HepG2 (cell line): ENCODE data around the gene TADA2A. TPM values are rescaled to one million over a fixed set of nuclear protein-coding genes. Genes with fewer than 3 reads are reported as not detected.
"Not testable (repeated sequence)": the region's sequence is repeated elsewhere in the genome, so short reads cannot be mapped to it uniquely, and the experiment has no call there.

Experiments used
- ATAC-seq: fragments of 200-7000 bp; cut with Tn5 transposase; 3 replicates; pipeline ENCODE4 v1.9.1; 2020; ENCODE audit warnings: mild to moderate bottlenecking, moderate library complexity
- BruUV-seq: library from RNA; stranded (reverse); fragments of 400-500 nt; replicated peaks from 2 replicates; lab custom pipeline; 2021; lab: Mats Ljungman, UMichigan
- CTCF ChIA-PET: fragments of 300-600 bp; formaldehyde crosslinking; extraction: SDS; loops from one replicate; lab custom pipeline; 2021; ENCODE audit warnings: low total read pairs, inconsistent platforms, low intra/inter-chr PET ratio; lab: Yijun Ruan, JAX
- POLR2A ChIA-PET: fragments of 350-600 bp; sonication (Branson Sonifier 250); formaldehyde crosslinking; loops from one replicate; lab custom pipeline; 2020; ENCODE audit warnings: antibody characterized with exemption, inconsistent platforms; lab: Yijun Ruan, JAX
- DNase-seq: peaks from one replicate; pipeline ENCODE4 v3.0.0-alpha.2; 2015; ENCODE audit warnings: low spot score
- FAIRE-seq: peaks from 3 replicates; lab custom pipeline; 2011; peaks lifted over from hg19 to GRCh38; lab: Jason Lieb, UNC
- H2AFZ ChIP-seq: one replicate; pipeline ENCODE4 v1.6.1; 2011; ENCODE audit warnings: low read length, inconsistent platforms
- H3K27ac ChIP-seq: fragments of 300-600 bp; 3 replicates; pipeline ENCODE4 v1.8.0; 2011; ENCODE audit warnings: mixed run types, mild to moderate bottlenecking, mixed read lengths, low read length, inconsistent platforms; ENCODE audit not compliant: insufficient read depth; ENCODE audit errors: extremely low read length
- H3K27me3 ChIP-seq, 2 experiments: fragments of 200-600 bp in 1 of 2; 2 replicates in 1 of 2; 3 replicates in 1 of 2; pipeline versions ENCODE4 v1.6.0 to v1.8.0; 2011; ENCODE audit warnings: low read length in 2 of 2, mild to moderate bottlenecking in 2 of 2, moderate library complexity in 2 of 2, inconsistent platforms in 1 of 2; ENCODE audit not compliant: insufficient read depth in 2 of 2, control insufficient read depth in 1 of 2
- H3K36me3 ChIP-seq, 2 experiments: fragments of 200-600 bp in 1 of 2; replicated peaks in 1 of 2; 2 replicates in 1 of 2; 3 replicates in 1 of 2; pipeline versions ENCODE4 v1.5.1 to v1.8.0; 2011; ENCODE audit warnings: low read length in 2 of 2, inconsistent platforms in 1 of 2; ENCODE audit not compliant: insufficient read depth in 2 of 2, control insufficient read depth in 1 of 2
- H3K4me1 ChIP-seq: 2 replicates; pipeline ENCODE4 v1.5.1; 2012; ENCODE audit warnings: low read length, inconsistent platforms; ENCODE audit not compliant: insufficient read depth
- H3K4me2 ChIP-seq: 2 replicates; pipeline ENCODE4 v1.6.0; 2011; ENCODE audit warnings: low read depth, low read length, inconsistent platforms
- H3K4me3 ChIP-seq, 3 experiments: fragments of 200-600 bp in 1 of 3; sonication (generic), shearing (Covaris generic) in 1 of 3; replicated peaks in 1 of 3; 2 replicates each; pipeline ENCODE4 v1.5.1; 2011 to 2016; ENCODE audit warnings: low read length in 3 of 3, inconsistent platforms in 2 of 3, low read depth in 2 of 3, mild to moderate bottlenecking in 2 of 3, control low read depth in 1 of 3, mixed read lengths in 1 of 3; ENCODE audit not compliant: insufficient read depth in 1 of 3
- H3K79me2 ChIP-seq: one replicate; pipeline ENCODE4 v1.6.1; 2011; ENCODE audit warnings: low read length, inconsistent platforms; ENCODE audit not compliant: insufficient read depth
- H3K9ac ChIP-seq: 2 replicates; pipeline ENCODE4 v1.6.0; 2011; ENCODE audit warnings: mild to moderate bottlenecking, low read depth, low read length, inconsistent platforms; ENCODE audit not compliant: insufficient read depth
- H3K9me3 ChIP-seq: 2 replicates; pipeline ENCODE4 v1.5.1; 2012; ENCODE audit warnings: mild to moderate bottlenecking, low read length
- H4K20me1 ChIP-seq: 2 replicates; pipeline ENCODE4 v1.6.0; 2011; ENCODE audit warnings: inconsistent platforms, mild to moderate bottlenecking, low read length, moderate library complexity; ENCODE audit not compliant: insufficient read depth
- MAFF ChIP-seq: IDR thresholded peaks from 2 replicates; pipeline ENCODE4 v1.6.1; 2011; ENCODE audit warnings: low read depth, low read length, improper control_type of control experiment
- MAFK ChIP-seq, 2 experiments: IDR thresholded peaks in 1 of 2; conservative IDR thresholded peaks in 1 of 2; 2 replicates each; pipeline ENCODE4 v1.6.1; 2011; ENCODE audit warnings: improper control_type of control experiment in 2 of 2, low read length in 2 of 2
- STAG1 ChIP-seq: sonication (generic); formaldehyde crosslinking; IDR thresholded peaks from 2 replicates; pipeline ENCODE4 v1.4.0; 2020; ENCODE audit warnings: missing genetic modification reagents
- ZNF34 ChIP-seq: sonication (generic); formaldehyde crosslinking; IDR thresholded peaks from 2 replicates; pipeline ENCODE4 v1.4.0; 2020; ENCODE audit warnings: mild to moderate bottlenecking, missing genetic modification reagents, borderline replicate concordance
- ZNF383 ChIP-seq: sonication (generic); formaldehyde crosslinking; IDR thresholded peaks from 2 replicates; pipeline ENCODE4 v1.4.0; 2020; ENCODE audit warnings: missing genetic modification reagents, mild to moderate bottlenecking, borderline replicate concordance
- WGBS: methylation state at CpG from one replicate; pipeline ENCODE4 v1.1.6; 2017; ENCODE audit warnings: low lambda C conversion rate; 5-methylcytosine and 5-hydroxymethylcytosine counted together
- in situ Hi-C: cut with HindIII; loops from 2 replicates; pipeline ENCODE4 v1.10.0; 2017; ENCODE audit warnings: low pct_unique_long_range_greater_than_20kb; ENCODE audit not compliant: extremely low pct_ligation_motif_present
- intact Hi-C: fragments of 100-400 bp; cut with micrococcal nuclease; formaldehyde crosslinking; loops from one replicate; pipeline ENCODE4 v1.10.0; 2022; ENCODE audit not compliant: unreplicated experiment
- polyA plus RNA-seq, 8 experiments: library from polyadenylated mRNA; depleted of rRNA in 3 of 8; stranded (reverse) in 7 of 8; unstranded in 1 of 8; fragments of >200 nt; fragmentation: Illumina TruSeq in 4 of 8; extraction: Trizol in 4 of 8; gene quantifications; 2 replicates each; pipeline versions ENCODE4 v1.2.1 to v1.2.3, GENCODE V29; 2011 to 2016; ENCODE audit warnings: low read depth in 4 of 8, missing spikeins in 1 of 8, mixed read lengths in 1 of 8; ENCODE audit not compliant: insufficient read depth in 1 of 8
- total RNA-seq, 5 experiments: library from RNA; depleted of rRNA; stranded (reverse); fragments of >200 nt; fragmentation: Illumina TruSeq; extraction: Trizol; gene quantifications; 2 replicates each; pipeline ENCODE4 v1.2.3, GENCODE V29; 2016; ENCODE audit warnings: low read depth in 1 of 5
- TF ChIP-seq, protein P1 (sequence below): sonication (generic); formaldehyde crosslinking; IDR thresholded peaks from 2 replicates; pipeline ENCODE4 v1.8.0; 2022; ENCODE audit warnings: missing genetic modification reagents, mild to moderate bottlenecking, borderline replicate concordance
- TF ChIP-seq, protein P2 (sequence below): sonication (generic); formaldehyde crosslinking; IDR thresholded peaks from 2 replicates; pipeline ENCODE4 v1.5.0; 2020; ENCODE audit warnings: mild to moderate bottlenecking, missing genetic modification reagents, moderate library complexity

The TADA2A gene
- total and polyA plus RNA-seq, 2 of the 13 experiments (the other 11 are each of a cell fraction or from before 2014, with no cell fraction given) = 8.0 to 14.0 TPM

DNA sequence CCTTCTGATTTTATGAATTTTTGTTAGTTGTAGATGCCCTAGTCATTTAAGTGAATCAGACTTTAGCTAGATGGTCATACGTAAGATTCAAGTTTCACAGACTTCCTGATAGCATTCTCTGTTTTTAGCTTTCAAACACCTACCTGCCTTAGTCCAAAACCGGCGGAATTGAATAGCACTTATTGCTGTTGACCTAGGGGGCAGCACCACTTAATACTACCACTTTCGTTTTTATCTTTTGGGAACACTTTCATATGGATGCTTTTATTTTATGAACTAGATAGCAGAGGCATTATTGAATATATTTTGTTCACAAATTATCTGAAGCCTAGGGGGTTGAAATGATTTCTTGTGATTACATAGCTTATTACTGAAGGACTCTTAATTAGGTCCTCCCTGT lies 31.5 kb downstream of the TADA2A start:
- Histone ChIP-seq H2AFZ (no peak overlapping the region), H3K79me2 (no peaks in the 10 kb centered on the region), H3K9me3 (no peaks in the 10 kb centered on the region), H3K4me2 (no peak overlapping the region), H3K4me3 (no peak overlapping the region), H3K36me3 (peaks cover 10 to 49% of the 10 kb centered on the region in 2 experiments), H3K9ac (no peak overlapping the region), H3K27ac (no peak overlapping the region), H3K27me3 (no peaks in the 10 kb centered on the region), H3K4me1 (no peaks in the 10 kb centered on the region), H4K20me1 (no peaks in the 10 kb centered on the region)
- DNase-seq = no peak
- no peak for FAIRE-seq
- in situ Hi-C loops = no loop called here
- POLR2A ChIA-PET = no interaction called here
- ATAC-seq = no peak
- 75% methylated on average over 4 of the region's 4 CpGs for WGBS
- TF ChIP-seq STAG1 = peak; percentile 27; the same call in 1 of the 2 replicates
- no peak for TF ChIP-seq ZNF383 (CRISPR knock-in tag)
- TF ChIP-seq, protein P1, sequence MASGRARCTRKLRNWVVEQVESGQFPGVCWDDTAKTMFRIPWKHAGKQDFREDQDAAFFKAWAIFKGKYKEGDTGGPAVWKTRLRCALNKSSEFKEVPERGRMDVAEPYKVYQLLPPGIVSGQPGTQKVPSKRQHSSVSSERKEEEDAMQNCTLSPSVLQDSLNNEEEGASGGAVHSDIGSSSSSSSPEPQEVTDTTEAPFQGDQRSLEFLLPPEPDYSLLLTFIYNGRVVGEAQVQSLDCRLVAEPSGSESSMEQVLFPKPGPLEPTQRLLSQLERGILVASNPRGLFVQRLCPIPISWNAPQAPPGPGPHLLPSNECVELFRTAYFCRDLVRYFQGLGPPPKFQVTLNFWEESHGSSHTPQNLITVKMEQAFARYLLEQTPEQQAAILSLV (CRISPR knock-in tag) = no peak
- TF ChIP-seq, protein P2, sequence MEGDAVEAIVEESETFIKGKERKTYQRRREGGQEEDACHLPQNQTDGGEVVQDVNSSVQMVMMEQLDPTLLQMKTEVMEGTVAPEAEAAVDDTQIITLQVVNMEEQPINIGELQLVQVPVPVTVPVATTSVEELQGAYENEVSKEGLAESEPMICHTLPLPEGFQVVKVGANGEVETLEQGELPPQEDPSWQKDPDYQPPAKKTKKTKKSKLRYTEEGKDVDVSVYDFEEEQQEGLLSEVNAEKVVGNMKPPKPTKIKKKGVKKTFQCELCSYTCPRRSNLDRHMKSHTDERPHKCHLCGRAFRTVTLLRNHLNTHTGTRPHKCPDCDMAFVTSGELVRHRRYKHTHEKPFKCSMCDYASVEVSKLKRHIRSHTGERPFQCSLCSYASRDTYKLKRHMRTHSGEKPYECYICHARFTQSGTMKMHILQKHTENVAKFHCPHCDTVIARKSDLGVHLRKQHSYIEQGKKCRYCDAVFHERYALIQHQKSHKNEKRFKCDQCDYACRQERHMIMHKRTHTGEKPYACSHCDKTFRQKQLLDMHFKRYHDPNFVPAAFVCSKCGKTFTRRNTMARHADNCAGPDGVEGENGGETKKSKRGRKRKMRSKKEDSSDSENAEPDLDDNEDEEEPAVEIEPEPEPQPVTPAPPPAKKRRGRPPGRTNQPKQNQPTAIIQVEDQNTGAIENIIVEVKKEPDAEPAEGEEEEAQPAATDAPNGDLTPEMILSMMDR (CRISPR knock-in tag) = peak; percentile 26
- CTCF ChIA-PET = interaction anchor here (1.0 to 1.5 kb wide), 2 partner anchors 68 to 133 kb away, joined by 3 read pairs; no protein-coding TSS in a partner anchor
- no TSS peak for BruUV-seq
- intact Hi-C loops = no loop called here

DNA sequence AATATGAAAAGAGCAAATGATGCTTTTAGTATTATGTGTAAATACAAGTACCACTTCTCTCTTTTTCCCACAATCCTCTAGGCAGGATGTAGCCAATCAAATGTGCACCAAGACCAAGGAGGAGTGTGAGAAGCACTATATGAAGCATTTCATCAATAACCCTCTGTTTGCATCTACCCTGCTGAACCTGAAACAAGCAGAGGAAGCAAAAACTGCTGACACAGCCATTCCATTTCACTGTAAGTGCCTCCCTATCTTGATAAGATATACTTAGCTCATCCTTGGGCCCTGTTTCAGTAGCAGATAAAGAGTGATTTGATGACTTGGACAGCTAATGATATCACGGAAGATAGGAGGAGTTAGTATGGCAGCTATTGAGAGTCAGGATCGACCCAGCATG lies 33.7 kb downstream of the TADA2A start:
- H3K9ac ChIP-seq = no peak overlapping the region
- no TSS peak for BruUV-seq
- H3K4me2 ChIP-seq = no peak overlapping the region
- H3K4me1 ChIP-seq = no peaks in the 10 kb centered on the region
- H3K36me3 ChIP-seq = peaks cover 8 to 55% of the 10 kb centered on the region in 2 experiments
- intact Hi-C loops = no loop called here
- H2AFZ ChIP-seq = no peak overlapping the region
- H3K4me3 ChIP-seq = no peak overlapping the region
- WGBS = 100% methylated on average over 2 of the region's 2 CpGs
- H3K9me3 ChIP-seq = no peaks in the 10 kb centered on the region
- DNase-seq (no peak), ATAC-seq (no peak), FAIRE-seq (no peak)
- no peak overlapping the region for H3K27ac ChIP-seq
- ChIA-PET CTCF (no interaction called here), POLR2A (no interaction called here)
- no peaks in the 10 kb centered on the region for H3K27me3 ChIP-seq
- H3K79me2 ChIP-seq = no peaks in the 10 kb centered on the region
- in situ Hi-C loops = no loop called here
- TF ChIP-seq MAFK (conservative IDR thresholded peaks at IDR 0.05 in 1 of 2, IDR thresholded peaks at IDR 0.05 in 1 of 2; ENCODE audit: low read length in 2 of 2) = peak; percentile 95 to 97
- no peak for TF ChIP-seq ZNF34 (CRISPR knock-in tag)
- peak; percentile 96 for TF ChIP-seq MAFF
- no peaks in the 10 kb centered on the region for H4K20me1 ChIP-seq

DNA sequence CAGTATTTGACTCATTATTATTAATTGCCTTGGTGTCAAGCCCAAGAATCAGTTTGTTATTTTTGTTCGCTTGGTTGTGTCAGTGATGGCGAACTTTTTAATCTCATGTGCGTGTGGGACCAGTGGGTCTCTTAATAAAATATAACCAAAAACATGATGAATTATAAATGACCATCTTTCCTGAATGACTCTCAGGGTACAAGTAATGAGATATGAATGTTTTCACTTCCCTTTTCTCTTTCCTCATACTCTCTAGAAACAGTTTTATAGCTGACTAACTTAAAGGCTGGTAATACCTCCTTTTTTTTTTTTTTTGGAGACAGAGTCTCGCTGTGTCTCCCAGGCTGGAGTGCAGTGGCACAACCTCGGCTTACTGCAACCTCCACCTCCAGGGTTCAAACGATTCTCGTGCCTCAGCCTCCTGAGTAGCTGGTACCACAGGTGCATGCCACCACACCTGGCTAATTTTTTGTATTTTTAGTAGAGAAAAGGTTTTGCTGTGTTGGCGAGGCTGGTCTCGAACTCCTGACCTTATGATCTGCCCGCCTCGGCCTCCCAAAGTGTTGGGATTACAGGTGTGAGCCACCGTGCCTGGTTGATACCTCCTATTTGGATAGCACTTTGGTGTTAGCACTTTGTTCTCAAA lies 34.8 kb downstream of the TADA2A start:
- H3K4me2 ChIP-seq, H3K9me3 ChIP-seq, H4K20me1 ChIP-seq, ATAC-seq, H3K9ac ChIP-seq, intact Hi-C loops, BruUV-seq, CTCF ChIA-PET, H2AFZ ChIP-seq, DNase-seq, H3K79me2 ChIP-seq, POLR2A ChIA-PET, in situ Hi-C loops, H3K27me3 ChIP-seq, H3K4me3 ChIP-seq, H3K27ac ChIP-seq, FAIRE-seq, H3K4me1 ChIP-seq: not testable (repeated sequence)
- H3K36me3 ChIP-seq = peaks cover 11 to 60% of the 10 kb centered on the region in 2 experiments
- WGBS = 95% methylated on average over 12 of the region's 12 CpGs
